Activated naive CD4-positive, alpha-beta T cell treated with anti-CD3 and anti-CD28 coated beads for 36 hours (primary cell): Measurements from ENCODE around the gene IL17F. TPM values are rescaled to one million over a fixed set of nuclear protein-coding genes. Genes with fewer than 3 reads are reported as not detected.
A peak's percentile ranks its signal among the peaks of the same experiment; 100 is the strongest.

ENCODE experiments used
- CTCF ChIA-PET: fragments of 350-600 bp; sonication (Branson Sonifier 250); formaldehyde crosslinking; loops from one replicate; lab custom pipeline; 2021; ENCODE audit warnings: antibody characterized with exemption; lab: Charles Lee
- DNase-seq: peaks from one replicate; pipeline ENCODE4 v3.0.0-alpha.2; 2020
- H3K27ac Mint-ChIP-seq: one replicate; pipeline ENCODE4 v1.8.0; 2021; ENCODE audit warnings: mild to moderate bottlenecking, mixed read lengths
- H3K27me3 Mint-ChIP-seq: one replicate; pipeline ENCODE4 v1.8.0; 2021; ENCODE audit warnings: low read depth, mixed read lengths
- H3K36me3 Mint-ChIP-seq: one replicate; pipeline ENCODE4 v1.8.0; 2021; ENCODE audit warnings: low read depth, mixed read lengths
- H3K4me1 Mint-ChIP-seq: one replicate; pipeline ENCODE4 v1.8.0; 2021; ENCODE audit warnings: low read depth, mixed read lengths
- H3K4me3 Mint-ChIP-seq: one replicate; pipeline ENCODE4 v1.8.0; 2021; ENCODE audit warnings: mild to moderate bottlenecking, moderate library complexity, mixed read lengths
- H3K9me3 Mint-ChIP-seq: one replicate; pipeline ENCODE4 v1.8.0; 2021; ENCODE audit warnings: mixed read lengths
- intact Hi-C: fragments of 100-400 bp; cut with micrococcal nuclease; formaldehyde crosslinking; loops from one replicate; pipeline ENCODE4 v1.15.1; 2023
- total RNA-seq, 2 experiments: library from RNA; stranded (reverse); gene quantifications; one replicate each; pipeline ENCODE4 v1.2.3, GENCODE V29; 2021

Gene IL17F
- 1 to 10 TPM; 2.3 to 3.3 TPM for total RNA-seq

DNA sequence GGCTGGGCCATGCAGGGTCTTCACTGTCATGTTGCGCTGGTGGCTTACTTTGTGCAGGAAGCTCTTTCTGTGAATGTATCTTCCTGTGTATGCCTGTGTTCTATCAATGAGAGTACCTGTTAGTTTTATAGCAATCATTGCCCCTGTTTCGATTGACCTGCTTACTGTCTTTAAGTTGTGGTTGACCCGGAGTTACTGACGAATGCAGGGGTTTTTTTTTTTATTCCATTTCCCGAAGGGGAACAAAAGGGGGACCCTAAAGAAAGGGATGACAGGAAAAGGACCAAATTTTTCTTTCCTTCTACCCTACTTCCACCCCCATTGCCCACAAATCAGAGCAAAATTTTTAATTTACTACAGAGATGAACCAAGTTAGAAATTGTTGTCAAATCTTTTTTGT is at the start of gene IL17F:
Gene IL17F (minus strand): TSS at position 101 of the 400 bp plus-strand sequence. CDS start 71 bp downstream, at position 30.
- Mint-ChIP-seq H3K4me3 (no peak within 1 kb of the TSS), H3K27ac (no peak within 1 kb of the TSS), H3K27me3 (peaks cover 19% of the 10 kb centered on the region), H3K36me3 (no peaks in the 10 kb centered on the region), H3K4me1 (no peaks in the 10 kb centered on the region), H3K9me3 (no peaks in the 10 kb centered on the region)
- intact Hi-C loops: no loop called here
- CTCF ChIA-PET: interaction anchor here (1.2 kb wide), 1 partner anchor 13 kb away, joined by 3 read pairs; no protein-coding TSS in a partner anchor
- DNase-seq: no peak

DNA sequence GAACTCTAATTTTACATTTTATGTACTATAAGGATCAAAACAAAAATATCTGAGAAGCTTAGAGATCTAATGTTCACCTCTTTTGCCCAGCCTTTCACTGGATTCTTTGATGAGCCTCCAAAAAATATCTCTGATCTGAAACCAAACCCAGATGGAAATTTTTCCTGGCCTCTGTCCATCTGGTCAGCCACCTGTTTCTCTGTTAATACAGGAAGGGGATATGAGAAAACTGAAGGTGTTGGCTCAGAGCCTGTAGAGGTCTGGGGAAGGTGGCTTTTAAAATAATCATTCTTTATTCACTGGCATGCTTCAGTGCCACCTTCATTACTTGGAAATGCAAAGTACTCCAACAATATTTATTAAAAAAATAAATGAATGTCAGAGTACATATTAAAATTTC is 48.8 kb upstream of the IL17F start:
- CTCF ChIA-PET: interaction anchor here (0.6 to 2.0 kb wide), 5 partner anchors 10 to 108 kb away, joined by 3 to 7 read pairs (median 5); no protein-coding TSS in a partner anchor
- no peak for DNase-seq
- Mint-ChIP-seq H3K4me1 (peaks cover 23% of the 10 kb centered on the region), H3K4me3 (no peak overlapping the region), H3K27me3 (no peaks in the 10 kb centered on the region), H3K36me3 (no peaks in the 10 kb centered on the region), H3K9me3 (no peaks in the 10 kb centered on the region), H3K27ac (no peak overlapping the region)
- intact Hi-C loops: no loop called here

- DNase-seq: no peak
- no peaks in the 10 kb centered on the region for H3K27me3 Mint-ChIP-seq
- H3K4me3 Mint-ChIP-seq: no peak overlapping the region
- H3K9me3 Mint-ChIP-seq: no peaks in the 10 kb centered on the region
- peaks cover 17% of the 10 kb centered on the region for H3K4me1 Mint-ChIP-seq
- peaks cover 3% of the 10 kb centered on the region for H3K36me3 Mint-ChIP-seq
- CTCF ChIA-PET: interaction anchor here (0.7 to 8.9 kb wide), 4 partner anchors 43 to 122 kb away, joined by 3 to 198 read pairs (median 30); partner anchors contain the start of gene PAQR8
- intact Hi-C loops: no loop called here
- H3K27ac Mint-ChIP-seq: no peak overlapping the region
These were observed 44.5 kb upstream of the IL17F start for GRCh38 chr6:52288841-52289240.

GRCh38 chr6:52288216-52288615 is 43.9 kb upstream of the IL17F start:
- Mint-ChIP-seq H3K27ac (no peak overlapping the region), H3K9me3 (no peaks in the 10 kb centered on the region), H3K36me3 (peaks cover 8% of the 10 kb centered on the region), H3K4me1 (peaks cover 21% of the 10 kb centered on the region), H3K4me3 (no peak overlapping the region), H3K27me3 (no peaks in the 10 kb centered on the region)
- intact Hi-C loops: no loop called here
- no peak for DNase-seq
- CTCF ChIA-PET: interaction anchor here (0.7 to 8.9 kb wide), 6 partner anchors 9 to 113 kb away, joined by 4 to 198 read pairs (median 50); partner anchors contain the start of gene PAQR8

DNA sequence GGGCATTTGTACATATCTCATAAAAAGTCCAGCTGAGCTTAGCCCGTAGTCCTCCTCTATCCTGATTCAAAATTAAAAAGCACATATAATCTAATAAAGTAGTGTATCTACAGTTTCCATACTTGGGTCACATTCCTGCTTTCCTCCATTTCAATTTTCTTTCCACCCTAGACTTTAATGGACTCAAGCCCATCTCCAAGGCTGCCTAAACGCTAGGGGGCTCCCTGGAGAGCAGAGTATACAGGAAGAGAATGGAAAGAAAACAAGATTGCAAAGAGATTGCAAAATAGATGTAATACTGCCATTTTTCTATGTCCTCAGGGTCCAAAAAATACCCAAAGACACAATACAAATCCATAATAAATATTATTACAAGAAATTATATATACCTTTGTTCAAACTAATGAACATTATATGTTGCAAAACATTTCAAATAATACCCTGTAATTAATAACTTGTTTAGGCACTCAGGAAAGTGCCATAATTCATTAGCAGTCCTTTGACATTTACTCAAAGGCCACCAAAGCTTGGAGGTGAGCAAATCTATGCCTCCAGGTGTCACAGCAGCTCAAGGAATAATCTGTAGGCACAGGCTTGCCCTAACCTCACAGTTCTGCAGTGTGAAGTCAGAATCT is 42.6 kb upstream of the IL17F start:
- DNase-seq: peak; percentile 85
- Mint-ChIP-seq H3K9me3 (no peaks in the 10 kb centered on the region), H3K4me1 (peaks cover 34% of the 10 kb centered on the region), H3K27me3 (no peaks in the 10 kb centered on the region), H3K4me3 (no peak overlapping the region), H3K27ac (peak overlapping the region; percentile 57), H3K36me3 (peaks cover 20% of the 10 kb centered on the region)
- CTCF ChIA-PET: interaction anchor here (0.6 to 8.9 kb wide), 29 partner anchors 8 to 375 kb away, joined by 3 to 198 read pairs (median 5); partner anchors contain the start of gene PAQR8
- intact Hi-C loops: loop anchor here (1.0 kb wide), 2 partner anchors 47 to 113 kb away; no protein-coding TSS in a partner anchor

DNA sequence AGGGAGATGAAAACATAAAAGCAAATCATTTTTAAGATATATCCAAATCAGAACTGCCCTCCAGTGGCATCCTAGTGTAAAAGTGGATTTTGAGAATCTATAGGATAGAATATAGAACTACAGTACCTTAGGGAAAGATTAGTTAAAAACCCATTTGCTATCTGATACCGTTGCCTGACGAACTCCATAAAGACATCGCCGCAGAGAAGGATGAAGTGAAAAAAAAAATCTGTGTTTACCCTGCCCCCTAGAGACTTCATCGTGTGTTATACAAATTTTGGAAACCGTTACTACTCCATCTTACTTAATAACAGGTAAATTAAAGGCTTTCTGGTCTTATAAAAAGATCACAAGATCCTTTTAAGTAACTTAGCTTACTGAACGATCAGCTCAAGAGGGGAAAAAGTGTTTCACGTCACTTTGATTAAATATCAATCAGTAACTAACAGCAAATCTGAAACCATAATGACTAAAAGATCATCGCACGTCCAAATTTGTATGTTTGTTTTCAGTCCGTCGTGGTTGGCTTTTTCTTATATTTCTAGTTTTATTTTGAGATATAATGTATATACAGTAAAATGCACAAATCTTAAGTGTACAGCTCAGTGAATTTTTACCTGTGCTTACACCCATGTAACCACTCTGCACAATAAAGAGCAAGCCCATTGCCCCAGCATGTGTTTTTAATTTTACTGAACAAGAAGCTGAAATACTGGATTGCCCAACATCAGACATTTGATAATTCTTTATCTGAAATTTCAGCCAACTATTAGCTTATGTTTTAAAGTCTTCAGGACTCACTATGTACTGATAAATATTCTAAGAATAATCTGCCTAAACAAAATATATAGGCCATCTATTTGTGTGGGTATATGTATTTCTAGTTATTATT is 41.1 kb upstream of the IL17F start:
- intact Hi-C loops: loop anchor here (1.0 to 2.0 kb wide), 3 partner anchors 109 to 779 kb away; partner anchors contain the start of gene GSTA4
- no peak overlapping the region for H3K4me3 Mint-ChIP-seq

GRCh38 chr6:52284460-52285176 is 40.3 kb upstream of the IL17F start, which contains the start of gene MCM3:
Gene MCM3 (minus strand): TSS chr6:52284742. CDS start chr6:52284674, 68 bp downstream.
- no peaks in the 10 kb centered on the region for H3K9me3 Mint-ChIP-seq
- H3K36me3 Mint-ChIP-seq: peaks cover 37% of the 10 kb centered on the region
- peak; percentile 98 for DNase-seq
- intact Hi-C loops: loop anchor here (1.0 to 2.0 kb wide), 17 partner anchors 8 to 780 kb away; partner anchors contain the start of genes EFHC1, GSTA4 and PAQR8
- H3K27ac Mint-ChIP-seq: no peak within 1 kb of the TSS
- no peaks in the 10 kb centered on the region for H3K27me3 Mint-ChIP-seq
- no peak within 1 kb of the TSS for H3K4me3 Mint-ChIP-seq
- peaks cover 51% of the 10 kb centered on the region for H3K4me1 Mint-ChIP-seq
- CTCF ChIA-PET: interaction anchor here (0.6 to 8.9 kb wide), 19 partner anchors 10 to 378 kb away, joined by 3 to 198 read pairs (median 13); partner anchors contain the start of gene PAQR8

More for the DNA sequence above, 41.1 kb upstream of the IL17F start:
- H3K27ac Mint-ChIP-seq: no peak overlapping the region
- peaks cover 34% of the 10 kb centered on the region for H3K36me3 Mint-ChIP-seq
- H3K27me3 Mint-ChIP-seq: no peaks in the 10 kb centered on the region
- CTCF ChIA-PET: interaction anchor here (0.6 to 8.9 kb wide), 30 partner anchors 9 to 377 kb away, joined by 3 to 198 read pairs (median 5); partner anchors contain the start of gene PAQR8
- H3K9me3 Mint-ChIP-seq: no peaks in the 10 kb centered on the region
- DNase-seq: no peak
- H3K4me1 Mint-ChIP-seq: peaks cover 46% of the 10 kb centered on the region

GRCh38 chr6:52284131-52284459 is 39.8 kb upstream of the IL17F start:
- intact Hi-C loops: loop anchor here (1.0 to 2.0 kb wide), 15 partner anchors 8 to 711 kb away; partner anchors contain the start of genes EFHC1, GSTA4 and PAQR8
- no peaks in the 10 kb centered on the region for H3K9me3 Mint-ChIP-seq
- H3K27me3 Mint-ChIP-seq: no peaks in the 10 kb centered on the region
- H3K4me1 Mint-ChIP-seq: peaks cover 53% of the 10 kb centered on the region
- H3K27ac Mint-ChIP-seq: no peak overlapping the region
- CTCF ChIA-PET: interaction anchor here (0.9 to 8.9 kb wide), 8 partner anchors 16 to 379 kb away, joined by 3 to 198 read pairs (median 14); no protein-coding TSS in a partner anchor
- H3K4me3 Mint-ChIP-seq: no peak overlapping the region
- peak; percentile 61 for DNase-seq
- peaks cover 39% of the 10 kb centered on the region for H3K36me3 Mint-ChIP-seq

GRCh38 chr6:52283111-52283510 is 38.8 kb upstream of the IL17F start:
- DNase-seq: no peak
- Mint-ChIP-seq H3K9me3 (no peaks in the 10 kb centered on the region), H3K4me3 (no peak overlapping the region), H3K4me1 (peaks cover 60% of the 10 kb centered on the region), H3K36me3 (peaks cover 48% of the 10 kb centered on the region), H3K27me3 (no peaks in the 10 kb centered on the region), H3K27ac (peak overlapping the region; percentile 2)
- intact Hi-C loops: no loop called here
- CTCF ChIA-PET: interaction anchor here (0.6 to 8.9 kb wide), 14 partner anchors 10 to 380 kb away, joined by 3 to 198 read pairs (median 4); partner anchors contain the start of gene PAQR8

- Mint-ChIP-seq H3K27ac (no peak overlapping the region), H3K9me3 (no peaks in the 10 kb centered on the region), H3K4me3 (no peak overlapping the region), H3K36me3 (peaks cover 68% of the 10 kb centered on the region), H3K27me3 (no peaks in the 10 kb centered on the region), H3K4me1 (peaks cover 36% of the 10 kb centered on the region)
- no peak for DNase-seq
- CTCF ChIA-PET: interaction anchor here (1.9 kb wide), 1 partner anchor 13 kb away, joined by 11 read pairs; no protein-coding TSS in a partner anchor
- intact Hi-C loops: loop anchor here (1.0 kb wide), 1 partner anchor 8 kb away; the partner anchor contains the start of gene MCM3
These were observed 31.8 kb upstream of the IL17F start for GRCh38 chr6:52276130-52276529.

GRCh38 chr6:52271852-52272460 is 27.7 kb upstream of the IL17F start:
- intact Hi-C loops: loop anchor here (1.0 kb wide), 1 partner anchor 12 kb away; the partner anchor contains the start of gene MCM3
- Mint-ChIP-seq H3K27ac (no peak overlapping the region), H3K4me1 (peaks cover 10% of the 10 kb centered on the region), H3K36me3 (peaks cover 74% of the 10 kb centered on the region), H3K4me3 (no peak overlapping the region), H3K27me3 (no peaks in the 10 kb centered on the region), H3K9me3 (no peaks in the 10 kb centered on the region)
- CTCF ChIA-PET: no interaction called here
- no peak for DNase-seq
